BE2C (cell line): ENCODE results near the gene PDX1.

Source experiments
- DNase-seq: peaks from one replicate; pipeline ENCODE4 v3.0.0-alpha.2; 2020
- H3K27me3 ChIP-seq: fragments of 250-450 bp; sonication (Bioruptor Pico); 2 replicates; pipeline ENCODE4 v1.5.1; 2020; ENCODE audit warnings: mild to moderate bottlenecking
- H3K36me3 ChIP-seq: fragments of 250-450 bp; sonication (Bioruptor Pico); 2 replicates; pipeline ENCODE4 v1.5.1; 2020; ENCODE audit warnings: mild to moderate bottlenecking
- H3K4me1 ChIP-seq: fragments of 250-450 bp; sonication (Bioruptor Pico); 2 replicates; pipeline ENCODE4 v1.5.1; 2020
- H3K4me3 ChIP-seq: 2 replicates; pipeline ENCODE4 v1.5.1; 2011; ENCODE audit warnings: low read depth, low read length
- H3K9me3 ChIP-seq: fragments of 250-450 bp; sonication (Bioruptor Pico); 2 replicates; pipeline ENCODE4 v1.5.1; 2020
- CTCF ChIP-seq: IDR thresholded peaks from 2 replicates; pipeline ENCODE4 v1.5.1; 2012; ENCODE audit warnings: mild to moderate bottlenecking, low read depth, low read length

The PDX1 gene

GRCh38 chr13:27929868-27930267 lies 10.1 kb downstream of the PDX1 start:
- no peak overlapping the region for H3K4me3 ChIP-seq
- DNase-seq = no peak
- H3K36me3 ChIP-seq = no peaks in the 10 kb centered on the region
- no peaks in the 10 kb centered on the region for H3K9me3 ChIP-seq
- no peaks in the 10 kb centered on the region for H3K4me1 ChIP-seq
- TF ChIP-seq CTCF = no peak
- peaks cover 75% of the 10 kb centered on the region for H3K27me3 ChIP-seq

GRCh38 chr13:27933118-27933517 lies 13.3 kb downstream of the PDX1 start:
- H3K4me1 ChIP-seq = no peaks in the 10 kb centered on the region
- no peaks in the 10 kb centered on the region for H3K36me3 ChIP-seq
- no peak for TF ChIP-seq CTCF
- no peak for DNase-seq
- H3K4me3 ChIP-seq = no peak overlapping the region
- peaks cover 43% of the 10 kb centered on the region for H3K27me3 ChIP-seq
- H3K9me3 ChIP-seq = no peaks in the 10 kb centered on the region

- DNase-seq = no peak
These were observed 14.0 kb downstream of the PDX1 start for GRCh38 chr13:27933580-27934328.

GRCh38 chr13:27942972-27943371 lies 23.2 kb downstream of the PDX1 start:
- DNase-seq = no peak
- no peaks in the 10 kb centered on the region for H3K9me3 ChIP-seq
- no peaks in the 10 kb centered on the region for H3K36me3 ChIP-seq
- H3K4me3 ChIP-seq = no peak overlapping the region
- TF ChIP-seq CTCF = no peak
- no peaks in the 10 kb centered on the region for H3K4me1 ChIP-seq
- H3K27me3 ChIP-seq = peaks cover 9% of the 10 kb centered on the region

More at GRCh38 chr13:27933580-27934328, 14.0 kb downstream of the PDX1 start:
- H3K27me3 ChIP-seq = peaks cover 36% of the 10 kb centered on the region
- H3K9me3 ChIP-seq = no peaks in the 10 kb centered on the region
- no peaks in the 10 kb centered on the region for H3K4me1 ChIP-seq
- H3K4me3 ChIP-seq = no peak overlapping the region
- no peak for TF ChIP-seq CTCF
- no peaks in the 10 kb centered on the region for H3K36me3 ChIP-seq

- no peak for DNase-seq
- no peak for TF ChIP-seq CTCF
- Histone ChIP-seq H3K4me3 (peak overlapping the region; percentile 47), H3K9me3 (no peaks in the 10 kb centered on the region), H3K36me3 (no peaks in the 10 kb centered on the region), H3K27me3 (peaks cover 72% of the 10 kb centered on the region), H3K4me1 (no peaks in the 10 kb centered on the region)
These were observed 33.3 kb downstream of the PDX1 start for GRCh38 chr13:27952876-27953675.
